ENCODE measurements around the gene CRACR2B. TPM values are rescaled to one million over a fixed set of nuclear protein-coding genes. Genes with fewer than 3 reads are reported as not detected.

The CRACR2B gene
- total and polyA plus RNA-seq, 10 of the 15 experiments (the other 5 are each of a cell fraction or from before 2014, with no cell fraction given): 0.10 to 33.7 (median 12.7) TPM

DNA sequence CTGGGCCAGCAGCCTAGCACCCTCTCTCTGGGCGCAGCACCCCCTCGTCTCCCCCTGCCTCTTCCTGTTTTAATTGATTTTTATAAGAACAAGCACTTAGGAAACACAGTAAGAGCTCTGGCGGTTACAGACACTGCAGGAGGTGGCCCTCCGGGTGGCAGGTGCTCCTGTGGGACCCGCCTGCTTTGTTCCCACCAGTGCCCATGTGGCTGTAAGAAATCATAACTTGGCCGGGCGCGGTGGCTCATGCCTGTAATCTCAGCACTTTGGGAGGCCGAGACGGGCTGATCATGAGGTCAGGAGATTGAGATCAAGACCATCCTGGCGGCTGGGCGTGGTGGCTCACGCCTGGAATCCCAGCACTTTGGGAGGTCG is 33.4 kb downstream of the CRACR2B start (continued):
- TF ChIP-seq, protein P1, sequence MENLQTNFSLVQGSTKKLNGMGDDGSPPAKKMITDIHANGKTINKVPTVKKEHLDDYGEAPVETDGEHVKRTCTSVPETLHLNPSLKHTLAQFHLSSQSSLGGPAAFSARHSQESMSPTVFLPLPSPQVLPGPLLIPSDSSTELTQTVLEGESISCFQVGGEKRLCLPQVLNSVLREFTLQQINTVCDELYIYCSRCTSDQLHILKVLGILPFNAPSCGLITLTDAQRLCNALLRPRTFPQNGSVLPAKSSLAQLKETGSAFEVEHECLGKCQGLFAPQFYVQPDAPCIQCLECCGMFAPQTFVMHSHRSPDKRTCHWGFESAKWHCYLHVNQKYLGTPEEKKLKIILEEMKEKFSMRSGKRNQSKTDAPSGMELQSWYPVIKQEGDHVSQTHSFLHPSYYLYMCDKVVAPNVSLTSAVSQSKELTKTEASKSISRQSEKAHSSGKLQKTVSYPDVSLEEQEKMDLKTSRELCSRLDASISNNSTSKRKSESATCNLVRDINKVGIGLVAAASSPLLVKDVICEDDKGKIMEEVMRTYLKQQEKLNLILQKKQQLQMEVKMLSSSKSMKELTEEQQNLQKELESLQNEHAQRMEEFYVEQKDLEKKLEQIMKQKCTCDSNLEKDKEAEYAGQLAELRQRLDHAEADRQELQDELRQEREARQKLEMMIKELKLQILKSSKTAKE (IDR thresholded peaks at IDR 0.05; ENCODE audit: low read depth, poor library complexity, severe bottlenecking): no peak
- no peak for TF ChIP-seq NBN (IDR thresholded peaks at IDR 0.05)
- no peak for TF ChIP-seq EED (IDR thresholded peaks at IDR 0.05; ENCODE audit: low read depth)

DNA sequence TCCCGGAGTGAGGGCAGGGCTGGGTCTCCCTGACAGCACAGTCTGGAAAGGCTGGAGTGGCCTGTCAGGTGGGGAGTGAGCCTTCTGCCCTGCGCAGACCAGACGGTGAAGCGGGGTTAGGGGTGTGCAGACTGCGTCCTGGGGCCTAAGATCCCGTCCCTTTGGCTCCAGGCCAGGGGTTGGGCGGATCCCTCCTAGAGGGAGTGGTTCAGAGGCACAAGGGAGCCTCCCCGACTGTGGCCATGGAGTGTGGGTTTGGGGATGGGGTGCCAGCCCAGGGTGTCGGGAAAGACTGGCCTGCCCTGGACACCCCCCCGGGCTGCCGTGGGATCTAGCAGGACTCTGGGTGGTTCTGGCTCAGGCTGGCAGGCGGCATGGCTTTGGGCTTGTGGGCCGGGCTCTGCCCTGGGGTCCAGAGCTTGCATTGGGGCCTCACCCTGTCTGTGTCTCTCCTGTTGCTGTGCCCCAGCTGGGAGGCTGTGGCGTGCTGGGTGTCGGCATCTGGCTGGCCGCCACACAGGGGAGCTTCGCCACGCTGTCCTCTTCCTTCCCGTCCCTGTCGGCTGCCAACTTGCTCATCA is 34.5 kb downstream of the CRACR2B start:
- intact Hi-C loops (cut with micrococcal nuclease; ENCODE audit: unreplicated experiment): no loop called here
- no peak for FAIRE-seq

More for the DNA sequence above, 34.5 kb downstream of the CRACR2B start:
- H3K79me2 ChIP-seq (ENCODE audit: control insufficient read depth, insufficient read depth, low read length): no peaks in the 10 kb centered on the region
- ChIA-PET SMC1A (ENCODE audit: uncharacterized antibody, unreplicated experiment) (no interaction called here), CTCF (no interaction called here), POLR2A (no interaction called here), RAD21 (ENCODE audit: unreplicated experiment) (no interaction called here)
- DNase-seq (ENCODE audit: low read depth, low spot score) (no peak), ATAC-seq (no peak)
- H3K4me1 ChIP-seq (ENCODE audit: control insufficient read depth, insufficient read depth, low read length): no peaks in the 10 kb centered on the region
- in situ Hi-C loops (cut with MboI): no loop called here
- H3K27ac ChIP-seq (ENCODE audit: control insufficient read depth, insufficient read depth): no peak overlapping the region
- no peaks in the 10 kb centered on the region for H4K20me1 ChIP-seq (ENCODE audit: control insufficient read depth, insufficient read depth)
- no TSS peak for BruUV-seq (replicated peaks)
- WGBS (ENCODE audit: insufficient coverage, insufficient replicate concordance, low lambda C conversion rate, missing lambda C conversion rate): 43% methylated on average over 19 of the region's 20 CpGs
- no peak overlapping the region for H3K4me3 ChIP-seq
- no peak overlapping the region for H3K9ac ChIP-seq (ENCODE audit: control insufficient read depth, insufficient read depth, low read length)
- no peaks in the 10 kb centered on the region for H3K36me3 ChIP-seq (ENCODE audit: control insufficient read depth in 2 of 2, insufficient read depth in 2 of 2, low read length in 1 of 2)
- no peaks in the 10 kb centered on the region for H3K9me3 ChIP-seq (replicated peaks; ENCODE audit: control insufficient read depth, insufficient read depth, low read length)
- no peak overlapping the region for H3K4me2 ChIP-seq (ENCODE audit: control insufficient read depth, insufficient read depth)
- H3K27me3 ChIP-seq (replicated peaks in 1 of 2; ENCODE audit: control insufficient read depth in 2 of 2, insufficient read depth in 2 of 2, low read length in 1 of 2): no peaks in the 10 kb centered on the region
- no peak overlapping the region for H2AFZ ChIP-seq (ENCODE audit: control insufficient read depth, low read depth, low read length)
- TF ChIP-seq, protein P2, sequence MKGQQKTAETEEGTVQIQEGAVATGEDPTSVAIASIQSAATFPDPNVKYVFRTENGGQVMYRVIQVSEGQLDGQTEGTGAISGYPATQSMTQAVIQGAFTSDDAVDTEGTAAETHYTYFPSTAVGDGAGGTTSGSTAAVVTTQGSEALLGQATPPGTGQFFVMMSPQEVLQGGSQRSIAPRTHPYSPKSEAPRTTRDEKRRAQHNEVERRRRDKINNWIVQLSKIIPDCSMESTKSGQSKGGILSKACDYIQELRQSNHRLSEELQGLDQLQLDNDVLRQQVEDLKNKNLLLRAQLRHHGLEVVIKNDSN (IDR thresholded peaks at IDR 0.05; ENCODE audit: borderline replicate concordance, extremely low read length, insufficient read depth, low read depth, low read length): no peak
- no peak for TF ChIP-seq MTA2 (IDR thresholded peaks at IDR 0.05; ENCODE audit: low read depth)
